ENCODE results near the gene SLC43A3.

DNA sequence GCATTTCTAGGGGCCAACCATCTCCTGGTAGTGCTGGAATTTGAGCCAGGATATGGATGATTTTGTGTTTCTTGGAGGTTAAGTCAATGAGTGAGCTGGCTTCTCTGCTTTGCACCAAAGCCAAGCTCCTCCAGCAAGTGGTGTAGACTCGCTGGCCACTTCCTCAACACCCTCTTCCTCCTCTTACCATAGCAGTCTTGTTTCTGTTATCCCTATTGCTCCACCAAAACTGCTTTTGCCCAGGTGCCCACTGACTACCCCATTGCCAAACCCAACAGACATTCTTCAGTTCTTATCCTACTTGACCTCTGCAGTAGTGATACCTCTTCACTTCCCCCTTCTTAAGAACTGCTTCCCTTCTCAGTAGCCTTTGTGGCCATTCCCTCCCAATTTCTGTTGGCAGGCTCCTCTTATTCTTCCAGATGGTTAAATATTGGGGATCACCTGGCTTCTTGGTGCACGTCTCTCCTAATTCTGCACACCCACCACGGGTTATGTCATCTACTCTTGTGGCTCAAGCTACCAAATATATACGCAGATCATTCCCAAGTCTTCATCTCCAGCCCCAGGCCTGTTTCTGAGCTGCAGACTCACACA lies 29.4 kb downstream of the SLC43A3 start:
- no peak for TF ChIP-seq POLR2A (IDR thresholded peaks at IDR 0.05; ENCODE audit: low read length)
- TF ChIP-seq GATA1 (IDR thresholded peaks at IDR 0.05; ENCODE audit: low read depth, low read length), result no peak

Data from erythroblast (primary cell).